Right hindlimb (tissue), 1 donor: Measurements from ENCODE around the gene MAN1B1.
"Not testable (repeated sequence)": the region's sequence is repeated elsewhere in the genome, so short reads cannot be mapped to it uniquely, and the experiment has no call there.

ENCODE experiments used
- DNase-seq: peaks from one replicate; pipeline ENCODE4 v3.0.0-alpha.2; 2018

The MAN1B1 gene

GRCh38 chr9:137129456-137130175, 42.8 kb downstream of the MAN1B1 start:
- peak; percentile 91 for DNase-seq

GRCh38 chr9:137130176-137130755, 43.5 kb downstream of the MAN1B1 start:
- DNase-seq = no peak

DNA sequence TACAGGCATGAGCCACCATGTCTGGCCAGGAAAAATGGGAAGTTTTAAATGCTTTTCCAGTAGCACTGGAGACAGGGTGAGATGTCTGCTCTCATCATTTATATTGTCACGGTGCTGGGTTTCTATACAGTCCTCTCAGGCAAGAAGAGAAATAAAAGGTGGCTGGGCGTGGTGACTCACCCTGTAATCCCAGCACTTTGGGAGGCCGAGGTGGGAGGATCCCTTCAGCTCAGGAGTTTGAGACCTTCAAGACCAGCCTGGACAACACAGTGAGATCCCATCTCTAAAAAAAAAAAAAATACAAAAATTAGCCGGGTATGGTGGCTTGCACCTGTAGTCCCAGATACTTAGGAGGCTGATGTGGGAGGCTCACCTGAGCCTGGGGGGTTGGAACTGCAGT, 47.4 kb downstream of the MAN1B1 start:
- no peak for DNase-seq

GRCh38 chr9:137135154-137135553, 48.4 kb downstream of the MAN1B1 start:
- DNase-seq = not testable (repeated sequence)

GRCh38 chr9:137136261-137136880, 49.6 kb downstream of the MAN1B1 start:
- no peak for DNase-seq

DNA sequence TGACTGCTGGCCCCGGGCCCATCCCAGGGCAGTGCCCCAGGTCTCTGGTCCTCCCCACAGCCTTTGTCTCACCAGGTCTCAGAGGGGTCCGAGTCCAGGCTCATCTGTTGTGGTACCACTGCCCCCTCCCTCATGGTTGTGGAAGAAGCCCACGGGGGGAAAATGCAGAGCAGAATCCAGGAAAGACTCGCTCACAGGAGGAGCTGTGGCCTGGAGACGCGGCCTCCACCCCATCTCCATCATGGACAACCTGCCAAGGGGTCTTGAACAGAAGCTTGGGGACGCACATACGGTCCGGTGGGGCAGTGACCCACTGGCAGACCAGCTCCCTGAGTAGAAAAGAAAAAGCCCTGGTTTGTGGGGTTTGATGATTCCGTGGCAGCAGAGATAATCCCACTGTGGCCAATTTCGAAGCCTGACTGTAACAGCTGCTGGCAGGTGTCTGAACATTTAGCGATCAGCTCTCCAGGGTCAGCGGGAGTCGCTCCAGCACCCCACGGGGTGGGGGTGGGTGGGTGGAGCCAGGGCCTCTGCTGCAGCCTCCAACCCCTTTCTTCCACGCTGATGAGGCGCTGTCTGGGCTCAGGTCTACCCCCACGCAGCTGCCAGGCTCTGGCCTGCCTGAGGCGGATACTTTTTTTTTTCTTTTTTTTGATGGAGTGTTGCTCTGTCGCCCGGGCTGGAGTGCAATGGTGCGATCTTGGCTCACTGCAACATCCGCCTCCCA, 50.3 kb downstream of the MAN1B1 start:
- DNase-seq = no peak

GRCh38 chr9:137138058-137138721, 51.4 kb downstream of the MAN1B1 start:
- DNase-seq = no peak

DNA sequence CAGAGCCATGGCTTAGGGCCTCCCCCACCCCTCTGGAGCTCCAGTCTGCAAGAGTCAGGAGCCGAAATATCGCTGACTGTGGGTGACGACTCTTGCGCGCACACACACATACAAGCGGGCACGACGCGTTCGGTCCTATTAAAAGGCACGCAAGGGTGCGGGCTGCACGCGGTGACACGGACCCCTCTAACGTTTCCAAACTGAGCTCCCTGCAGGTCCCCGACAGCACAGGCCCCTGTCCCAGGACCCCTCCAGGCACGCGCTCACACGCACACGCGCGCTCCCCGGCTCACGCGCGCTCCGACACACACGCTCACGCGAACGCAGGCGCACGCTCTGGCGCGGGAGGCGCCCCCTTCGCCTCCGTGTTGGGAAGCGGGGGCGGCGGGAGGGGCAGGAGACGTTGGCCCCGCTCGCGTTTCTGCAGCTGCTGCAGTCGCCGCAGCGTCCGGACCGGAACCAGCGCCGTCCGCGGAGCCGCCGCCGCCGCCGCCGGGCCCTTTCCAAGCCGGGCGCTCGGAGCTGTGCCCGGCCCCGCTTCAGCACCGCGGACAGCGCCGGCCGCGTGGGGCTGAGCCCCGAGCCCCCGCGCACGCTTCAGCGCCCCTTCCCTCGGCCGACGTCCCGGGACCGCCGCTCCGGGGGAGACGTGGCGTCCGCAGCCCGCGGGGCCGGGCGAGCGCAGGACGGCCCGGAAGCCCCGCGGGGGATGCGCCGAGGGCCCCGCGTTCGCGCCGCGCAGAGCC, 52.1 kb downstream of the MAN1B1 start, which contains the start of gene GRIN1:
TSS of gene GRIN1 (plus strand) at position 433 of the 746 bp plus-strand sequence. CDS start 333 bp downstream, outside the sequence.
- DNase-seq = no peak

DNA sequence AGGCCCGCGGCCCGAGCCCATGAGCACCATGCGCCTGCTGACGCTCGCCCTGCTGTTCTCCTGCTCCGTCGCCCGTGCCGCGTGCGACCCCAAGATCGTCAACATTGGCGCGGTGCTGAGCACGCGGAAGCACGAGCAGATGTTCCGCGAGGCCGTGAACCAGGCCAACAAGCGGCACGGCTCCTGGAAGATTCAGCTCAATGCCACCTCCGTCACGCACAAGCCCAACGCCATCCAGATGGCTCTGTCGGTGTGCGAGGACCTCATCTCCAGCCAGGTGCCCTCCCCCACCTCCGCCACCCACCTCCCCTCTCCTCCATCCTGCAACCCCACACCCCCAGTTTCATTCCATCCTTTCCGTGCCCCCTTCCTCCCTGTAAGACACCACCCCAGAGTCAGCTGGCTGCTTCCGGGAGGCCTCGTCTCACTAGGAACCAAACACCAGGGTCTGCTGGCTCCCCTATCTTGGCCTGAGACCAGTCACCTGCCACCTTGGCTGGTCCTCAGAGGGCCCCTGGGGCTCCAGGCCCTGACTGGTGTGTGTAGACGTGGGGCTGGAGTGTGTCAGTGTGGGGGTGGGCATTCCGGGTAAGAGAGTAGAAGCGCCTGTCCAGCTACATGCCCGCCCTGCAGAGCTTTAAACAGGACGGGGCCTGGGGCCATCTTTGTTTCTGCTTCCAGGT, 52.8 kb downstream of the MAN1B1 start:
- no peak for DNase-seq

DNA sequence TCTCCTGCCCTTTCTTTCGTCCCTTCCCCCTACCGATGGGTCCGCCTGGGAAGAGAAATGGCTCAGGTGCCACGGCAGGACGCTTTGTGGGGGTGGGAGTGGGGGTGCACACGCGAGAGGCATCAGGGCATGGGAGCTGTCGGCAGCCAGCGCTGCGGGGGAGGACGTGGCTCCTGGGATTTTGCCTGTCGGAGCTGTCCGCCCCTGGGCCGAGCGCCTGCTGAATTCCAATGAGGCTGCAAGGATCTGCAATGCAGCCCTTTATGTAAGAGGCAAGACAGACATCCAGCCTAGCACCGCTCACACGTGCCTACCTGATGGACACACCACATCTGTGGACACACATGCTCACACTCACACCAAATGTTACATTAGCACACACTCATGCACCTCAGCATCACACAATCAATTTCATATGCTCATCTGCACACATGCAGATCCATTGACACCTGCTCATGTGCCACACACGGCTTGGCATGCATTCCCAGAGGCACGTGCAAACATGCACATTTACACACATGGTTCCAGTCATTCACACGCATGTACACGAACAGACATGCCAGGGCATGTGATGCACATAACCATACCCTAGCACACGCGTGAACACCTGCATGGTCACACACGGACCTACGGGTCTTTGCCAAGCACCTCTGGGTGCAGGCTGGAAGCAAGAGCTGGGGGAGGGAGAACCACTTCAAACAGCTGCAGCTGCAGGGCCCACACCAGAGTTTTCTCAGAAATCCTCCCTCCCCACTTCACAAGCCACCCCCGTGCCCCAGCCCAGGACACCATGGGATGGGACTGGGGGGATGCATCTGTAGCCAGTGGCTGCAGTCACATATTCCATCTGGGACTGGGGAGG, 53.6 kb downstream of the MAN1B1 start:
- DNase-seq = no peak

GRCh38 chr9:137141050-137141810, 54.4 kb downstream of the MAN1B1 start:
- DNase-seq = no peak

GRCh38 chr9:137141976-137142936, 55.5 kb downstream of the MAN1B1 start:
- no peak for DNase-seq

- DNase-seq = no peak
These were observed 56.7 kb downstream of the MAN1B1 start for GRCh38 chr9:137143459-137143858.

GRCh38 chr9:137145731-137146526, 59.1 kb downstream of the MAN1B1 start:
- no peak for DNase-seq

DNA sequence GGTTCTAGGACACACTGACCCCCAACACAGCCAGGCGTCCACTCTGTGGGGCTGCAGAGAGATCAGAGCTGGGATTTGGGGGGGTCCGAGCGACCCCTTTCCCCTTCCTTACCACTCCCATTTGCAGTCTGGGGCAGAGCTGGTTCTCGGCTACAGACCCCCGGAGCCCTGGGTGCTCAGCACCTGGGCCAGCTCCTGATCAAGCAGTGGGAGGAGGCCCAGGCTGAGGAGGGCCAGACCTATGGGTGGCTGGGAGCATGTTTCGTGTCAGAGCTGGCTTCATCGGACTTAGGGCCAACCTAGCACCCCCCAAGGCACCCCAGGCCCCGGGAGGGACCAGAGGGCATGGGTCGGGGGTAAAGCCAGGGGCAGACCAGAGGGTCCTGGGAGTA, 59.7 kb downstream of the MAN1B1 start:
- no peak for DNase-seq

DNA sequence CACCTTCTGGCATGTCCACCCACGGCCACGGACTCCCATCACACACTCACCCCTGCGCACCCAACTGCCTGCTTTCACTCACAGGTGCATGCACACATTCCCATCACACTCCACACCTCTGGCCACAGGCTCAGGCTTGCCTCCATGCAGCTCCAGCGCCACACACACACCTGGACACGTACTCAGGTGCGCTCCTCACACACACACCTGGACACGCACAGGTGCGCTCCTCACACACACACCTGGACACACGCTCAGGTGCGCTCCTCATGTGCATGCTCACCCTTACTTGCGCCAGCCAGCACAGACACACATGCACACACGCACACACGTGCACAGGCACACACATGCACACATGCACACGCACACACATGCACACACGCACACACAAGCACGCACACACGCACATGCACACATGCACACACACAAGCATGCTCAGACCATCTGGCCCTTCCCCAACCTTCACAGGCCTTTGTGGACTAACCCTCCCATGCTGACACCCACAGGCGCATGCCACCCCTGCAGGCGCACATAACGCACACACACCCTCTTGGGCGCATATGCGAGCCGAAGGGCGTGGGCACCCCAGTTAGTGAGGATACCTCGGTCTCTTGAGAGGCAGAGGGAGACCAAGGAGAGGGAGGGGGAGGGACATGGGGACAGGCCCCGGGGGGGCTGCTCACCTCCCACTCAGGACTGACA, 60.5 kb downstream of the MAN1B1 start:
- no peak for DNase-seq

- no peak for DNase-seq
These were observed 61.0 kb downstream of the MAN1B1 start for GRCh38 chr9:137147793-137148160.
